Measurements from ENCODE around the gene TUBB4A.

DNA sequence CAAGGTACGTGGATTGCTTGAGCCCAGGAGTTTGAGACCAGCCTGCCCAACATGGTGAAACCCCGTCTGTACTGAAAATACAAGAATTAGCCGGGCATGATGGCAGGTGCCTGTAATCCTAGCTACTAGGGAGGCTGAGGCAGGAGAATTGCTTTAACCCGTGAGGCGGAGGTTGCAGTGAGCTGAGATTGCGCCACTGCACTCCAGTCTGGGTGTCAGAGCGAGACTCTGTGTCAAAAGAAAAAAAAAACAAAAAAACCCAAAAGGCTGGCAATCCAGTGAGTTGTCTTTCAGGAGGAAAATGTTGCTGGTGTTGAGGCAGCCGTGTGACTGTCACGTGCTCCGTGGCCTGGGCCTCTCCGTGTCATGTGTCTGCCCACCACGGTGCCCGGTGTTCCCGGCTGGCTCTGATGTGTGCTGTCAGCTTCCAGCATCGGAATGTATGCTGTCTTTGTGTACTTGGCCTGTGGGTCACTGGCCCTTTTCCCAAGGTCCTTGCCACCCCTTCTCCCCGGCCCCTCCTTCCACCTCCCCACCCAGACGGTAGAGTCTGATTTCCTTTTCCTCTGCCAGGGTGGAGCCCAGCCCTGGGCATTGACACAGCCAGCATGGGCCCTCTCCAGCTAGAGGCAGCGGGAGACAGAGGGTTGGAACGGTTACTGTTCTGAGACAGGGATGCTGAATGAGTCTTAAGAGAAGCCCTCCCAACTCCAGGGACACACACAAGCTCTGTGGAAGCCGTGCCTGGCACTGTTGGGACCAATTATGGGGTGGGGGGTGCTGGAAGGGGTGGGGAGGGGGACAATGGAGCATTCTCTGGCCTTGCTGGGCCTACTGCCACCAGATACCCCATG lies 7.2 kb upstream of the TUBB4A start:
- TF ChIP-seq POLR2A (IDR thresholded peaks at IDR 0.05; ENCODE audit: low read depth, low read length) (no peak), TAF1 (IDR thresholded peaks at IDR 0.05; ENCODE audit: low read depth, low read length) (no peak), POLR2AphosphoS5 (IDR thresholded peaks at IDR 0.05; ENCODE audit: low read depth, low read length) (no peak), PAX5 (IDR thresholded peaks at IDR 0.05; ENCODE audit: insufficient read depth, low read length, severe bottlenecking) (no peak), SPI1 (IDR thresholded peaks at IDR 0.05; ENCODE audit: low read depth, low read length) (no peak), POU2F2 (IDR thresholded peaks at IDR 0.05; ENCODE audit: low read depth, low read length) (no peak)

Measured in GM12891 (cell line).